TTC549 (cell line): ENCODE measurements around the gene IFI16.
"Not testable (repeated sequence)": the region's sequence is repeated elsewhere in the genome, so short reads cannot be mapped to it uniquely, and the experiment has no call there.

ENCODE experiments used
- FAIRE-seq: peaks from 2 replicates; lab custom pipeline; 2012; peaks lifted over from hg19 to GRCh38; lab: Jason Lieb, UNC

The IFI16 gene

GRCh38 chr1:159009704-159010361 is at the start of gene IFI16:
Gene IFI16, plus strand, starts transcription at chr1:159009907. Its CDS starts 4,774 bp downstream, at chr1:159014681.
- no peak for FAIRE-seq

DNA sequence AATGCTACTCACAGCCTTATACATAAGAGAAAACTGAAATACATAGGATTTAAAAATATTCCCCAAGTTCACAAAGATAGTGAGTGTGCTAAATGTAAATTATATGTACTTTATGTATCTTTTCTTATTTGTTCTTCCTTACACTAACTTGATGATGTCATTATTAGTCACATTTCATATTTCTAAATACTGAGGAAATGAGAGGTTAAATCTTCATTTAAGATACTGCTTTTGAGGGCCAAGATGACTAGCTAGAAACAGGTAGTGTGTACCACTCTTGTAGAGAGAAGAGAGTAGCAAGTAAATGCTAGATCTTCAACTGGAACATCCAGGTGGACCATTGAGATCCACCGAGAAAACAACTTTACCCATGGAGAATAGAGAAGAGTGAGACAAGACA is 48.5 kb upstream of the IFI16 start:
- FAIRE-seq, result no peak

- no peak for FAIRE-seq
These were observed 46.7 kb upstream of the IFI16 start for GRCh38 chr1:158962983-158963382.

GRCh38 chr1:158969166-158969565 is 40.5 kb upstream of the IFI16 start:
- FAIRE-seq, result no peak

DNA sequence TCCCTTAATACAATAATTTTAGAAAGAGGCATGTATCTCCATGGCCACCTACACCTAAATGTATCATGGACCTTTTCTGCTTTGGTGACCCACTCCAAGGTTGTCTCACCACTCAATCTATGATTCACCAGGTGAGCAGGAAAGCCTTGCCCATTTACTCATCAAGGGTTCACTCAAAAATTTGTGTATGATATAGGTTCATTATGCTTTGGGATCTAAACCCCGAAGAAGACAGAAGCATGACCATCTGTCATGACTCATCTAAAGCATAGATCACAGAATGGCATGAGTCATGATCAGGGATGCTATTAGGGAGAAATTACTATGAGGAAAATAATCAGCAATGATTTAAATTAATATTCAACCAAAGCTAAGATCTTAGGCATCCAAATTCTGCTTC is 39.9 kb upstream of the IFI16 start:
- FAIRE-seq, result no peak

GRCh38 chr1:158972841-158973240 is 36.9 kb upstream of the IFI16 start:
- FAIRE-seq, result no peak

DNA sequence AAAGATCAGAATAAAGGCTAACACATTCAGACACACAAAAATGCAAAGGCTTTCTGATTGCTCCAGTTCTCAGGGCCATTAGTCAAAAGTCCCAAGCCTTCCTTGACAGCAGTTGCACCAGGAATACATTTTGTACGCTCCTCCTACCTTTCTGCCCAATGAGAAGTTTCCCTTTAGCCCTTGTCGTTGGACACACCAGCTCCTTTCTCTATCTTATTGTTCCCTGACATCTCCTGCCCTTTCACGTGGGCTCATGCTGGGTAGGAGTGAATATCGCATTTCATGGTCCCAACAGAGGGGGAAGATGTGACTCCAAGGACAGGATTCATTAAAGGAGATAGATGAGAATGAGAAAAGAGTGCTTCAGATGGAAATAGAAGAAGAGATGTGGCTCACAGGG is 33.5 kb upstream of the IFI16 start:
- no peak for FAIRE-seq

- FAIRE-seq, result no peak
These were observed 31.0 kb upstream of the IFI16 start for GRCh38 chr1:158978730-158979129.

- no peak for FAIRE-seq
These were observed 30.5 kb upstream of the IFI16 start for GRCh38 chr1:158979229-158979628.

- FAIRE-seq, result no peak
These were observed 26.5 kb upstream of the IFI16 start for GRCh38 chr1:158983235-158983634.

DNA sequence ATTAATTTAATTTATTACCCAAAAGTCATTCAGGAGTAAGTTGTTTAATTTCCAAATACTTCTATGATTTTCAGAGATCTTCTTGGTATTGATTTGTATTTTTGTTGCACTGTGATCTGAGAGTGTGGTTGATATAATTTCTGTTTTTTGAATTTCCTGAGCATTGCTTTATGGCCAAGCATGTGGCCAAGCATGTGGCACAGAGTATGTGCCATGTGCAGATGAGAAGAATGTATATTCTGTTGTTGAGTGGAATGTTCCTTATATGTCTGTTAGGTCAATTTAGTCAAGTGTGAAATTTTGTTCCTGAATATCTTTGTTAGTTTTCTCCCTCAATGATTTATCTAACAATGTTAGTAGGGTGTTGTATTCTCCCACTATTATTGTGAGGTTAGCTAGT is 25.3 kb upstream of the IFI16 start:
- FAIRE-seq, result no peak

DNA sequence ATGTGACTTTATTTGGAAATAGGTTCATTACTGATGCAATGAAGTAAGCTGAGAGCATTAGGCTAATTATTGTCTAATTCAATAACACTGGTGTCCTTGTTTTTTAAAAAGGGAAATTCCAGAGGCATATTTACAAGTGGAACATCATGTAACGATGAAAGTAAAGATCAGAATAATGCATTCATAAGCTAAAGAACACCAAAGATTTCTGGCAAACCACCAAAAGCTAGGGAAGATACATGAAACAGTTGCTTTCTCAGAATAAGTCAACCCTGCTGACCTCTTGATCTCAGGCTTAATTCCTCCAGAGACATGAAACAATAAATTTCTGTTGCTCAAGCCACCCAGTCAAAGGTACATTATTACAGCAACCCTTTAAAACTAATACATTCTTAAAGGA is 20.3 kb upstream of the IFI16 start:
- FAIRE-seq, result no peak

DNA sequence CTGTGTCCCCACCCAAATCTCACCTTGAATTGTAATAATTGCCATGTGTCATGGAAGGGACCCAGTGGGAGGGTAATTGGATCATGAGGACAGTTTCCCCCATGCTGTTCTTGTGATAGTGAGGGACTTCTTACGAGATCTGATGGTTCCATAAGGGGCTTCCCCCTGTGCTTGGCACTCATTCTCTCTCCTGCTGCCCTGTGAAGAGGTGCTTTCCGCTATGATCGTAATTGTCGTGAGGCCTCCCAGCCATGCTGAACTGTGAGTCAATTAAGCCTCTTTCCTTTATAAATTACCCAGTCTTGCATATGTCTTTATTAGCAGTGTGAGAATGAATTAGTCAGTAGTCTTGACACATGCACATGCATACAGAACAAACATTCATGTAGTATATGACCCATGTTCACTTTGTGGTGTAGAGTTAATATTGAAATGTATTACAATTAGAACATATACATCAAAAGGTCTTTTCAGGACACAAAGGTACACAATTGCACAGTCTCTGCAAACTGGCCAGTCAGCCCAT is 16.9 kb upstream of the IFI16 start:
- FAIRE-seq, result no peak

- FAIRE-seq, result no peak
These were observed 12.7 kb upstream of the IFI16 start for GRCh38 chr1:158996998-158997397.

GRCh38 chr1:158998037-158998780 is 11.5 kb upstream of the IFI16 start:
- no peak for FAIRE-seq

- peak; percentile 95 for FAIRE-seq
These were observed 10.9 kb upstream of the IFI16 start for GRCh38 chr1:158998781-158999161.

- no peak for FAIRE-seq
These were observed 10.2 kb upstream of the IFI16 start for GRCh38 chr1:158999316-159000069.

- no peak for FAIRE-seq
These were observed 9.7 kb upstream of the IFI16 start for GRCh38 chr1:159000070-159000409.

GRCh38 chr1:159000625-159001024 is 9.1 kb upstream of the IFI16 start:
- FAIRE-seq, result no peak

DNA sequence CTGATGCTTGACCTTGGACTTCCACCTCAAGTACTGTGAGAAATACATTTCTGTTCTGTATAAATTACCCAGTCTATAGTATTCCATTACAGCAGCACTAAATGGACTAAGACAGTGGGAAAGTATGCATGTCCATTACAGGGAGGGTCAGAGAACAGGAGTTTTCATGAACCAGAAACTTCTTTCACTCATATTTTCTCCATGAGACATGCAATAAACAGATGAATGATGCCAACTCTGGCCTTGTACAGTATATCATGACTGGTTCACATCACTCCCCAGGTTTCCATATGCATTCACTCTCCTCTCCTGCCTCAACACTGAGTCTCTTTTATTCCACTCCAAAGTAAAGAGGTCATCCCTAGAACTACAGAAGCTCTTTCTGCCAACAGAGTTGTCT is 4.5 kb upstream of the IFI16 start:
- no peak for FAIRE-seq

DNA sequence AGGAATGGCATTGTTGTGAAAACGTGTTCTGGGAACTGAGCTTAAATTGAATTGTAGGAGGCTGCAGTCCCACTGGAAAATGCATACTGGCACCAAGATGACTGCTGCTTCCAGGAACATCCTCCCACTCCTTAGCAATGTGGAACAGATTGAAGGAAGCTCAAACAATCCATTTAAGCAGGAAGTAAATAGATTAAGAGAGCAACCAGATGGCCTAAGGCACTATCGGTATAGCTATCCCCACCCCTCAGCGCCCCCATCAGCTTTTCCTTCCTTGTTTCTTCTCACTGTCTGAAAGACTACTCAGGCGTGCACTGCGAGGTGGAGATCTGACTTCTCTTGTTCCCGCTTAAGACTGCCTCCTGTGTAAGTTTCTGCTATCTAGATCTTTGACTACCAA is 4.0 kb upstream of the IFI16 start:
- FAIRE-seq, result no peak

DNA sequence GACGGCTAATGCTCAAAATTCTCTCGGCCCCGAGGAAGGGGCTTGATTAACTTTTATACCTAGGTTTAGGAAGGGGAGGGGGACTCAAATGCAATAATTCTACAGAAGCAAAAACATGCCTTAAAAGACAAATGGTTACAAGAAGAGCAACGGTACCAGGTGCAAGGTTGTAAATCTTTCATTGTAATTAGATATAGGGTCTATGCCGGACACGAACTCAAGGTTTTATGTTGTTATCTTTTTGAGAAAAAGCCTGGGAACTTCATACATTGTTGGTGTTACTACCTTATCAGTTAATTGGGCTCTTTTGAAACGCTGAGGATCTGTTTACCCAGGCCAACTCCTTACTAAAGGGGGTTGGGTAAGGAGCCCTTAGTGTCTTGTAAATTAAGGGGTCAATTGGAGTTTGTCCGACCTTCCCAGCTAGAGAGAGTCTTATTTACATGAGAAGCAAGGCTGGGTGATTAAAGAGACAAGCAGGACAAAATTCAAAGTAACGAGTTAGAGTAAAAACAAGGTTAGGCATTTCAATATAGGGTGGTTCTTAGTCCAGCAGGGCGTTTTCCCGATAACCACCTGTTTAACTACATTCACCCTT is 3.4 kb upstream of the IFI16 start:
- FAIRE-seq, result not testable (repeated sequence)

GRCh38 chr1:159007726-159008125 is 2.0 kb upstream of the IFI16 start:
- no peak for FAIRE-seq
